Left lung (tissue), 10 donors: ENCODE measurements around the gene SLC27A2. TPM values are rescaled to one million over a fixed set of nuclear protein-coding genes. Genes with fewer than 3 reads are reported as not detected.

ENCODE experiments used
- ATAC-seq: fragments of 200-7000 bp; cut with Tn5 transposase; one replicate; pipeline ENCODE4 v1.9.1; 2020; ENCODE audit warnings: moderate library complexity
- DNase-seq, 4 donors: peaks; one replicate each; pipeline ENCODE4 v3.0.0-alpha.2; 2013 to 2020
- H3K27ac ChIP-seq, 2 donors: fragments of 200-600 bp; sonication (generic) in 1 of 2; one replicate each; pipeline versions ENCODE4 v1.5.0 to v1.8.0; 2020 to 2021
- H3K27me3 ChIP-seq, 2 donors: fragments of 200-600 bp; sonication (generic) in 1 of 2; one replicate each; pipeline versions ENCODE4 v1.5.0 to v1.8.0; 2020 to 2021
- H3K36me3 ChIP-seq, 2 donors: fragments of 200-600 bp; sonication (generic) in 1 of 2; one replicate each; pipeline versions ENCODE4 v1.5.0 to v1.8.0; 2020 to 2021
- H3K4me1 ChIP-seq, 2 donors: fragments of 200-600 bp; one replicate each; pipeline ENCODE4 v1.8.0; 2021
- H3K4me3 ChIP-seq, 2 donors: fragments of 200-600 bp; sonication (generic) in 1 of 2; one replicate each; pipeline versions ENCODE4 v1.5.0 to v1.8.0; 2020 to 2021; ENCODE audit warnings: mild to moderate bottlenecking in 1 of 2
- H3K9me3 ChIP-seq, 2 donors: fragments of 200-600 bp; sonication (generic) in 1 of 2; one replicate each; pipeline versions ENCODE4 v1.5.0 to v1.8.0; 2020 to 2021
- CTCF ChIP-seq, 2 donors: fragments of 200-600 bp; sonication (generic) in 1 of 2; IDR thresholded peaks; one replicate each; pipeline versions ENCODE4 v1.5.0 to v1.8.0; 2021; ENCODE audit warnings: antibody characterized with exemption in 2 of 2
- intact Hi-C, 2 donors: fragments of 100-400 bp; cut with DNase I; formaldehyde crosslinking; loops; one replicate each; pipeline versions ENCODE4 v1.11.2 to v1.14.2; 2022
- polyA plus RNA-seq, 6 donors: library from polyadenylated mRNA; unstranded; fragments of 120-200 nt; gene quantifications; one replicate each; pipeline ENCODE4 v1.2.1, GENCODE V29; 2013; ENCODE audit not compliant: insufficient read length in 6 of 6
- total RNA-seq, 2 donors: library from RNA; stranded (reverse); fragmentation: NEBNext Ultra II Directional; extraction: Animal tissue kit (Norgen Biotek cat#: 25700); gene quantifications; one replicate each; pipeline ENCODE4 v1.2.1, GENCODE V29; 2021
- donor health status: DM: no; HTN: yes; CAD: no.
- donor health status: DM: no; HTN: no; CAD: no.

The SLC27A2 gene
- total and polyA plus RNA-seq, 8 donors = 2.0 to 11.3 (median 5.4) TPM

DNA sequence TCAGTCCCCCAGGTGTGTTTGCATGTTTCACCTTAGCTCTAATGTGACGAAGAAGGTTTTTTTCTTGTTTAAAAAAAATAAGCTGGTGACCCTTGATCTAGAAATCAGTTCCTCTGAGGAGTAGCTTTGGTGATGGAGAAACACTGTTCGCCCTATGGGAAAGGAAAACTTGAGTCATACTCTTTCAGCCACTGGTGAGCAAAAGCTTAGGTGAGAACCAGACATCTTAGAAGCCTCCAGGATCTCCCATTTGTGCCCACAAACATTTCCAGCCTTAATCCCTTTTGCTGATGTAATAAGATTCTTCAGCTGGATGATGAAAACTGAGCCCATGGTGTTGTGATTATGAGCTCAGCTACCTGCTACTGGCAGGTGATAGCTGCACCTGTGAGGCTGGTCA lies 37.8 kb downstream of the SLC27A2 start:
- intact Hi-C loops = no loop called here
- no peak for DNase-seq
- Histone ChIP-seq H3K9me3 (no peaks in the 10 kb centered on the region), H3K27me3 (no peaks in the 10 kb centered on the region), H3K4me1 (no peaks in the 10 kb centered on the region), H3K4me3 (no peak overlapping the region), H3K36me3 (no peaks in the 10 kb centered on the region), H3K27ac (no peak overlapping the region)
- no peak for TF ChIP-seq CTCF (IDR thresholded peaks at IDR 0.05)
- ATAC-seq = no peak

- no peak overlapping the region for H3K27ac ChIP-seq
- H3K36me3 ChIP-seq = no peaks in the 10 kb centered on the region
- no peak for TF ChIP-seq CTCF (IDR thresholded peaks at IDR 0.05)
- DNase-seq (no peak), ATAC-seq (no peak)
- no peak overlapping the region for H3K4me3 ChIP-seq
- H3K27me3 ChIP-seq = no peaks in the 10 kb centered on the region
- no peaks in the 10 kb centered on the region for H3K4me1 ChIP-seq
- intact Hi-C loops = no loop called here
- H3K9me3 ChIP-seq = no peaks in the 10 kb centered on the region
These were observed 40.2 kb downstream of the SLC27A2 start for GRCh38 chr15:50222181-50222580.

DNA sequence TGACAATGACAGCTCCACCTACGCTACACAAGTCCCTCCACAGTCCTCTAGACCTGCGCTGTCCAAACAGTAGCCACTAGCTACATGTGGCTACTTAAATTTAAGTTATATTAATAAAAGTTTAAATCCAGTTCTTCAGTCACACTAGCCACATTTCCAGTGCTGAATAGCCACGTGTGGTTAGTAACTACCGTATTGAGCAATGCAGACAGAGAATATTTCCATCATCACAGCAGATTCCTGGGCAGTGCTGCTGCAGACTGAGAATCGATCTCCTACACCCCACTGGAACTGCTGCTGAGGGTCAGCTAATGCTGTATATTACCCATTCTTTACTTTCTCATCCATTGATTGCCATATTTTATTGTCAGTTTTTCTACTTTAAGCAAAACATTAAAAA lies 42.6 kb downstream of the SLC27A2 start:
- intact Hi-C loops = no loop called here
- DNase-seq (no peak), ATAC-seq (no peak)
- Histone ChIP-seq H3K36me3 (no peaks in the 10 kb centered on the region), H3K27ac (no peak overlapping the region), H3K9me3 (no peaks in the 10 kb centered on the region), H3K4me3 (no peak overlapping the region), H3K4me1 (no peaks in the 10 kb centered on the region), H3K27me3 (no peaks in the 10 kb centered on the region)
- TF ChIP-seq CTCF (IDR thresholded peaks at IDR 0.05) = no peak

DNA sequence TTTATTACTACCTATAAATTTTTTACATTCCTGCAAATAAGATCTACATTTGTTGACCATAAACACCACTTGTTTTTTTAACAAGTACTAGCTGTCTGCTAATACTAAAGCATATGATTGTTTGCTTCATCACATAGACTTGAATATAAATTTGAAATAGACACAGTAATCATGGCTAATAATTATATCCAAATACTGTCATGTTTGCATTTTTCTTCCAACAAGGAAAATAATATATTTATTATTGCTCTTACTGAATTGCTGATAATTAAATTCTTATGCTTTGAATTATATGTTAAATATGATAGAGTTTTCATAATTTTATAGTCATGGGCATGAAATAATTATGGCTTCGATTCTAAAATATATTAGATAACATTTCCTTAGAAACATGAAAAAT lies 43.1 kb downstream of the SLC27A2 start:
- intact Hi-C loops = no loop called here
- no peak for ATAC-seq
- Histone ChIP-seq H3K4me1 (no peaks in the 10 kb centered on the region), H3K27me3 (no peaks in the 10 kb centered on the region), H3K27ac (no peak overlapping the region), H3K36me3 (no peaks in the 10 kb centered on the region), H3K4me3 (no peak overlapping the region), H3K9me3 (no peaks in the 10 kb centered on the region)
- no peak for DNase-seq
- no peak for TF ChIP-seq CTCF (IDR thresholded peaks at IDR 0.05)

- H3K27ac ChIP-seq = no peak overlapping the region
- no peak for ATAC-seq
- H3K27me3 ChIP-seq = no peaks in the 10 kb centered on the region
- intact Hi-C loops = no loop called here
- DNase-seq = no peak
- H3K4me3 ChIP-seq = no peak overlapping the region
- H3K36me3 ChIP-seq = no peaks in the 10 kb centered on the region
- no peaks in the 10 kb centered on the region for H3K9me3 ChIP-seq
- TF ChIP-seq CTCF (IDR thresholded peaks at IDR 0.05) = no peak
- H3K4me1 ChIP-seq = no peaks in the 10 kb centered on the region
These were observed 43.9 kb downstream of the SLC27A2 start for GRCh38 chr15:50225938-50226337.
